GM18517 (cell line): ENCODE measurements around the gene GIT2.
"Not testable (repeated sequence)": the region's sequence is repeated elsewhere in the genome, so short reads cannot be mapped to it uniquely, and the experiment has no call there.

Experiments used
- ATAC-seq: cut with Tn5 transposase; IDR thresholded peaks from one replicate; pipeline ENCODE4 v1.9.1; 2021; ENCODE audit warnings: mild to moderate bottlenecking, moderate library complexity; ENCODE audit not compliant: unreplicated experiment

GIT2 gene

GRCh38 chr12:109995686-109996482 is at the start of gene GIT2:
Gene GIT2 (minus strand): TSS chr12:109996368. CDS start chr12:109996224, 144 bp downstream.
- peak; percentile 57 for ATAC-seq

- no peak for ATAC-seq
Observed at GRCh38 chr12:110042264-110042663, 46.1 kb upstream of the GIT2 start.

- no peak for ATAC-seq
Observed at GRCh38 chr12:110039085-110039807, 43.1 kb upstream of the GIT2 start.

- ATAC-seq: no peak
Observed at GRCh38 chr12:110038741-110039084, 42.5 kb upstream of the GIT2 start.

- no peak for ATAC-seq
Observed at GRCh38 chr12:110037315-110037714, 41.1 kb upstream of the GIT2 start.

GRCh38 chr12:110035534-110036104 is 39.5 kb upstream of the GIT2 start:
- no peak for ATAC-seq

- no peak for ATAC-seq
Observed at GRCh38 chr12:110033888-110034287, 37.7 kb upstream of the GIT2 start.

GRCh38 chr12:110029290-110029815 is 33.2 kb upstream of the GIT2 start:
- no peak for ATAC-seq

GRCh38 chr12:110028323-110028722 is 32.2 kb upstream of the GIT2 start:
- ATAC-seq: no peak

- no peak for ATAC-seq
Observed at GRCh38 chr12:110024051-110024450, 27.9 kb upstream of the GIT2 start.

GRCh38 chr12:110023059-110023980 is 27.2 kb upstream of the GIT2 start:
- ATAC-seq: no peak

GRCh38 chr12:110020956-110021355 is 24.8 kb upstream of the GIT2 start:
- ATAC-seq: no peak

GRCh38 chr12:110015132-110015531 is 19.0 kb upstream of the GIT2 start:
- no peak for ATAC-seq

GRCh38 chr12:110012659-110013058 is 16.5 kb upstream of the GIT2 start:
- no peak for ATAC-seq

- peak; percentile 60 for ATAC-seq
Observed at GRCh38 chr12:110012137-110012536, 16.0 kb upstream of the GIT2 start.

- peak; percentile 46 for ATAC-seq
Observed at GRCh38 chr12:110010853-110011723, 14.9 kb upstream of the GIT2 start.

GRCh38 chr12:110008681-110009398 is 12.7 kb upstream of the GIT2 start:
- ATAC-seq: not testable (repeated sequence)

- no peak for ATAC-seq
Observed at GRCh38 chr12:110007881-110008280, 11.7 kb upstream of the GIT2 start.

GRCh38 chr12:110006115-110006514 is 9.9 kb upstream of the GIT2 start:
- no peak for ATAC-seq
